ENCODE results near the gene DLG5.

DNA sequence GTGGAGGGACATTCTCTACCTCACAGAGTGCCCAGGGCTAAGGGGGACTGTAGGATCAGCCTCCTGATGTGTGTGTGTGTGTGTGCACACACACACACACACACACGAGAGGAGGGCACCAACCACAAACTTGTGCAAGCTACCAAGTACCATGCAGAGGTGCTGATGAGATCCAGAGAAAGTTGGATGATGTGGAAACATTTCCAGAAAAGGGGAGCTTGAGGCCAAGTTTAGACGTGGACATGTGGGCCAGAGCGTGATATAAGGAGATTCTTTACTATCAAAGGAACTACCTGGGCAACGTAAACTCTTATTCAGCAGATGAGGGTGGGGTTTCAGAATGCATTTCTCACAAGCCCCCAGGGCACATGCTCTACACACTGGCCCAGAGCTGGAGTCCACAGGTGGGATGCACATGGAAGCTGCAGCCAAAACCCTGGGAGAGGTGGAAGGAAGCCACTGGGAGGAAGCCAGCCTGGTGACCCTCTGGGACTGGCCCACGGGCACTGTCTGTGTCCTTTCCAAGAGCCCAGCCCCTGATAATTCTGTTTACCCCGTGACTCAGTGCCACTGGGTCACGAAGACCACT lies 53.5 kb downstream of the DLG5 start:
- TF ChIP-seq, protein P1, sequence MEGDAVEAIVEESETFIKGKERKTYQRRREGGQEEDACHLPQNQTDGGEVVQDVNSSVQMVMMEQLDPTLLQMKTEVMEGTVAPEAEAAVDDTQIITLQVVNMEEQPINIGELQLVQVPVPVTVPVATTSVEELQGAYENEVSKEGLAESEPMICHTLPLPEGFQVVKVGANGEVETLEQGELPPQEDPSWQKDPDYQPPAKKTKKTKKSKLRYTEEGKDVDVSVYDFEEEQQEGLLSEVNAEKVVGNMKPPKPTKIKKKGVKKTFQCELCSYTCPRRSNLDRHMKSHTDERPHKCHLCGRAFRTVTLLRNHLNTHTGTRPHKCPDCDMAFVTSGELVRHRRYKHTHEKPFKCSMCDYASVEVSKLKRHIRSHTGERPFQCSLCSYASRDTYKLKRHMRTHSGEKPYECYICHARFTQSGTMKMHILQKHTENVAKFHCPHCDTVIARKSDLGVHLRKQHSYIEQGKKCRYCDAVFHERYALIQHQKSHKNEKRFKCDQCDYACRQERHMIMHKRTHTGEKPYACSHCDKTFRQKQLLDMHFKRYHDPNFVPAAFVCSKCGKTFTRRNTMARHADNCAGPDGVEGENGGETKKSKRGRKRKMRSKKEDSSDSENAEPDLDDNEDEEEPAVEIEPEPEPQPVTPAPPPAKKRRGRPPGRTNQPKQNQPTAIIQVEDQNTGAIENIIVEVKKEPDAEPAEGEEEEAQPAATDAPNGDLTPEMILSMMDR (conservative IDR thresholded peaks at IDR 0.05), result no peak
- TF ChIP-seq ZFX (IDR thresholded peaks at IDR 0.05), result no peak
